NCI-H345 treated with DMSO at 0.1 percent for 48 hours (cell line): Measurements from ENCODE around the gene UBE2G2.
A peak's percentile ranks its signal among the peaks of the same experiment; 100 is the strongest.

Experiments
- DNase-seq: peaks from one replicate; lab custom pipeline; 2025; ENCODE audit not compliant: unreplicated experiment; lab: John Stamatoyannopoulos, UW

The UBE2G2 gene

GRCh38 chr21:44752671-44753235 is 48.9 kb downstream of the UBE2G2 start:
- no peak for DNase-seq

DNA sequence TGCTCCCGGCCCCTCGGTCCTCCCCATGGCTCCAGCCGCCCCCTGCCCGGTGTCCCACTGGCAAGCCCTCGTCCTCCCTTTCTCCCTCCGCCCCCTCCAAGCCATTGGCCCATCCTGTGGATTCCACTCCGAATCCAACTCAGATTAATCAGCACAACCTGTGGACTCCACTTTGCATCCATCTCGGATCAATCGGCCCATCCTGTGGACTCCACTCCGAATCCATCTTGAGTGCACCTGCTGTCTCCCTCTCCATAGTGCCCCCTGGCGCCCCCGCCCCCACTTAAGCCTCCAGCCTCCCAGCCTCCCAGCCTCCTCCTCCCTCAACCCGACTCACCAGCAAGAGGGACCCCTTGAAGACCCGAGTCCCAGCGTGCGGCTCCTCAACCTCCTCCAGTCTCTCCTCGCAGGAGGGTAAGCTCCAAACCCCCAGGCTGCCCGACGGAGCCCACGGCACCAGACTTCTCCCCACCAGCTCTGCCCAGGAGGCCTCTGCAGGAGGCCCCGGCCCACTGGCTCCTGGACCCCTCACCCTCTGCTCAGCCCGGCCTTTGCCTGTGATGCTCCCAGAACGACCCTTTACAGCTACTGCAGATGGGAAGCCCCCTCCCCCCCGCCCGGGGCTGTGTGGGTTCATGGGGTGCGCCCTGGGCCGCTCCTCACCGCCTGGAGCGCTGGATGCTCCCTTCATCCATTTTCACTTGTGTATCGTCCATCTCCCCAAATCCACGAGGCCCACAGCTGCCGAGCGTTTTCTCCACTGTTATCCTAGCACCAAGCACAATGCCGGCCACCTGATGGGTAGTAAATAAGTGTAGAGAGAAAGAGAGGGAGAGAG is 49.6 kb downstream of the UBE2G2 start:
- DNase-seq, result no peak

DNA sequence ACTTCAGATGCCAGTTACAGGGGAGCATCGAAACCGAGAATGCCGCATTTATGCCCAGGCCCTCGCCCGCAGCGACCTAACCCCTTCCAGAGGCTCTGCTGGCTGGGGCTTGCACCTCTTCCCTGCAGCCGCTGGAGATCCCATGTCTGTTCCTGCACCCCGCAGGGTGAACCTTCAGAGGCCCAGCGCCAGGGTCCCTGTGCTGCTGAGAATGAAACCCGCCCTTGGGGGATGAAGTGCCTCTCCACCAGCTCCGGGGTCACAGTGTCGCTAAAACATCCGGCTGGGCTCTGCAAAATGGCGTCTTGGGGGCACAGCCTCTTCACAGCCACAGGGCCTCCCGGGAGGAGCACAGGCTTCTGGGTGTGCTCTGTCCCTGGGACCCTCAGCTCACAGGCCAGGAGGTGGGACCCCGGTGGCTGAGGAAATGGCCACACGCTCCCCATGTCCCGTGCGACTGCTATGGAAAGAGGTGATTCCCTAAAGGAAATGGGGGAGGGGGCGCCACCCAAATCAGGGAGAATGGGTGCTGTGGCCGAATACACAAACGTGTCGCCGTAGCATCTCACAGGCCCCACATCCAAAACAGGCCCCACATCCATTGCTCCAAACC is 50.3 kb downstream of the UBE2G2 start:
- no peak for DNase-seq

GRCh38 chr21:44750675-44751025 is 51.0 kb downstream of the UBE2G2 start:
- DNase-seq, result no peak

- DNase-seq, result no peak
Measured at GRCh38 chr21:44749759-44750674, 51.6 kb downstream of the UBE2G2 start.

DNA sequence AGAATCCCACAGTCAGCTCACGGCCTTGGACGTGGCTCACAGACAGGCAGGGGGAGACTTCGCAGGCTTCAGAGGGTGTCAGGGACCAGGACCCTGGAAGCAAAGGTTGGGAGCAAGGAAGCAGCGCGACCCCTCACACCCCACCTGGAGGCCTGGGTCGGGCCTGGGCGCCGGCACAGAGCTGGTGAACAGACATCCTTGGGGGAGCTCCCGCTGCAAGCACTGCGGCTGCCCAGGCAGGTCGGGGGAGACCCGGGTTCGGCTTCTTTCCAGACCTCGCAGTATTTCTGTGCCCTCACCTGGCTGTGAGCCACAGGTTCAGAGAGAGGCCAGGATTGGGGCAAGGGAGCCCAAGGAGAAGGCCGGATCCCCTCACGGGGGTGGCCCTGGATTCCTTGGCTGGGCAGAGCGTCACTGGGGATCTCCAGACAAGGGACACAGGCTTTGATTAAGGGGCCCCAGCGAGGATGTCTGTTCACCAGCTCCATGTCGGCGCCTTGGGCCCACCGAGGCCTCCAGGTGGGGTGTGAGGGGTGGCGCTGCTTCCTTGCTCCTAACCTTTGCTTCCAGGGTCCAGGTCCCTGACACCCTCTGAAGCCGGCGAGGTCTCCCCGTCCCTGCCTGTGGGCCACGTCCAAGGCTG is 52.4 kb downstream of the UBE2G2 start:
- no peak for DNase-seq

GRCh38 chr21:44748621-44749020 is 53.0 kb downstream of the UBE2G2 start:
- no peak for DNase-seq

DNA sequence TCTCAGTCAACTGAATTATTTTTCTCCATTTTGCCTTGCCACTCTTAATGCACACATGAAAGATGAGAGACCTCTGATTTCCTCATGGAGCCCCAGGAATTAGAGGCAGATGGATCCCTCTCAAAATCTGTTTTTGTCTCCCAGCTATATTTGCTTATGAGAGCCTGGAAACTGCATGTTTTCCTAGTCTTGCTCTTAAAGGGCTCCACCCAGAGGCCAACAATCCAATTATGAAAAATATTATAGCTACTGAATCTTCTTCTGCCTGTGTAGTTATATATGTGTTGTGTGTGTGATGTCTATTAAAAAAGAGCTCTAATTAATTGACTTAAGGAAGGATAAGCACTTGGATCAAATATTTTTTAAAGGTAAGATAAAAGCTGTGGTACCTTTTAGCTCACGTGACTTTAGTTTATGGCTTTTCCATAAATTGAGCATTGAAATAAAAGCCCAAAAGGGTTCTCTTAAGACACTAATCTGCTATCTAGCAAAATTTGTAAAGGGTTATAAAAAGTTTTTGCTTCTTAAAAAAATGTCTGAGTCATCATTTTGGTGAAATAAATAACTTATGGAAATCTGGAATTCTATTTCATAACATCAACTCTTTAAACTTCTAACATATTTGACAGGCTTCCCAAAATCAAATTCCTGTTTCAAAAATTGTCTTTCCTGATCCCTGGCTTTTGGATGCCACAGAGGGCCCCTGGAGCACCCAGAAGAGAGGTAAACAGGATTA is 59.0 kb downstream of the UBE2G2 start:
- peak; percentile 69 for DNase-seq

- no peak for DNase-seq
Measured at GRCh38 chr21:44741921-44742320, 59.7 kb downstream of the UBE2G2 start.

- DNase-seq, result no peak
Measured at GRCh38 chr21:44740742-44741141, 60.9 kb downstream of the UBE2G2 start.

GRCh38 chr21:44739316-44739715 is 62.3 kb downstream of the UBE2G2 start:
- DNase-seq, result no peak

- DNase-seq, result no peak
Measured at GRCh38 chr21:44738621-44739020, 63.0 kb downstream of the UBE2G2 start.

DNA sequence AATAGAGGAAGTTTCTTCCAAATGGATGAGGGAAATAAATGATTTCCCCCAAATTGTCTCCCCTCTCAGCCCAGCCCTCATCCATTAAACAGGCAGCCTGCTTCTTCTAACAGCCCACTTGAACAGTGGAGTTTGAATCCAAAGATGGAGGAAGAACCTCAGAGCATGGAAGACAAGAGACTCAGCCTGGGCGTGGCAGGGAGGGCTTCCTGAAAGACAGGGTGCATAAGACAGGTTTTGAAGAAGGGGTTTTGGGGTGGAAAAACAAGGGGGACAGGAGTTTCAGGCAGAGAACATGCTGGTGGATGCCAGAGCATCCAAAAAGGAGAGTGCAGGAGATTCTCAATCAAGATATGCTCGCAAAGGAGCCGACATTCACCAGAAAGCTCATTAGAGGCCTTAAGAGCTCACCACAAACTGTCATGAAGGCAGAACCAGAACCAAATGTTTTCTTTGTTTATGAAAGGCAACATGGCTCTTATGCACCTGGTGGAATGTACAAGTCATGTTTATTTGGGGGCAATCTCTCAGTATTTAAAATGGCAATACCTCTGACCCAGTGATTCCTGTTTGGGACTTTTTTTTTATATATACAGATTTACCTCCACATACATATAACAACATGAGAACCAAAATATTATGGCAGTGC is 63.8 kb downstream of the UBE2G2 start:
- DNase-seq, result no peak

- DNase-seq, result no peak
Measured at GRCh38 chr21:44736291-44737004, 65.2 kb downstream of the UBE2G2 start.

- no peak for DNase-seq
Measured at GRCh38 chr21:44735821-44736220, 65.8 kb downstream of the UBE2G2 start.

GRCh38 chr21:44734841-44735240 is 66.8 kb downstream of the UBE2G2 start:
- DNase-seq, result no peak

DNA sequence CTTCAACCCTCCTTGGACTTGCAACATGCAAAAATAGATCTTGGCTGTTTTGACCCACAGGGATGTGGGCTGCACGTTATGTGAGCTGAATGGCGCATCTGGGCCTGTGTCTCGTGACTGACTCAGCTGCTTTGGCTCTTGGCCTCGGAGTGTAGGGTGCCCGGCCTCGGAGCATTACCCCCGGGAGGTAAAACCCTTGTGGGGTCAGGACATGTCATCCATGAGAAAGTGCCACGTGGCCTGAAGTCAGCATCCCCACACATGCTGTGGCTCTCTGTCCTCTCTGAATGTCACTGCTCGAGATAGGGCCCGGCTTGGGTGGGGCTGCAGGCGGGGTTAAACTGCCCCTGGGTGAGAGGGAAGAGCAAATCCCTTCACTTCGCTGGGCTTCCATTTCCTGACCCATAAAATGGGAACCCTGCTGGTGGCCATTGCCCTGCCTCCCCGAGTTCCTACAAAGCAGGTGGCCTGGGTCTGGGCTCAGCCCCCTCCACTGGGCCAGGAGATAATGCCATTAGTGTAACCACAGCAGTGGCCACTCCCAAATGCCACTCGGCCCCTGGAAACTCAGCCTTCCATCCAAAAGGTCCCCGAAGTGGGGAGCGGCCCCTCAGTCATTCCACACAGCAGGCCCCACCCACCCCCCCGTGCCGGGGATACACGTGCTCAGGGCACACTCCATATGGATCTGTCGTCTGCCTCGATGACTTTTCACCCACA is 67.4 kb downstream of the UBE2G2 start:
- DNase-seq, result no peak

DNA sequence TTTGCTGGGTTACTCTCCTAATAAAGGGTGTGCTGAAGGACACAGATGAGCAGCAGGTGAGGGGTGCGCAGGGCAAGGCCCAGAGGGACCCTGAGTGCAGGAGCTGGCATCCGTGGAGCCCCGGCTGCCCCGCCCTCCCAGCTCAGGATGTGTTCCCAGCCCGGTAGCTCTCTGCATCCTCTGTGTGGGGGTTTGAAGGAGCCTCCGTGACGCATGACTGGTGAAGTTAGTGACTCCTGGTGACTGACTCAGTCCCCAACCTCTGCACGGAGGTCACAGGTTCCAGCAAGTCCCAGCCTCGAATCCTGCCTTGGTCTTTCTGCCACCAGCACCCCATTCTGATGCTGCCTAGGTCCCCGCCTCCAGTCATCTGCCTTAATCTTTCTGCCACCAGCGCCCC is 68.7 kb downstream of the UBE2G2 start:
- no peak for DNase-seq
